ENCODE measurements around the gene TMEM79. TPM values are rescaled to one million over a fixed set of nuclear protein-coding genes. Genes with fewer than 3 reads are reported as not detected.

Gene TMEM79
- total RNA-seq, 1 experiment from 2014 or later, result 9.1 TPM

DNA sequence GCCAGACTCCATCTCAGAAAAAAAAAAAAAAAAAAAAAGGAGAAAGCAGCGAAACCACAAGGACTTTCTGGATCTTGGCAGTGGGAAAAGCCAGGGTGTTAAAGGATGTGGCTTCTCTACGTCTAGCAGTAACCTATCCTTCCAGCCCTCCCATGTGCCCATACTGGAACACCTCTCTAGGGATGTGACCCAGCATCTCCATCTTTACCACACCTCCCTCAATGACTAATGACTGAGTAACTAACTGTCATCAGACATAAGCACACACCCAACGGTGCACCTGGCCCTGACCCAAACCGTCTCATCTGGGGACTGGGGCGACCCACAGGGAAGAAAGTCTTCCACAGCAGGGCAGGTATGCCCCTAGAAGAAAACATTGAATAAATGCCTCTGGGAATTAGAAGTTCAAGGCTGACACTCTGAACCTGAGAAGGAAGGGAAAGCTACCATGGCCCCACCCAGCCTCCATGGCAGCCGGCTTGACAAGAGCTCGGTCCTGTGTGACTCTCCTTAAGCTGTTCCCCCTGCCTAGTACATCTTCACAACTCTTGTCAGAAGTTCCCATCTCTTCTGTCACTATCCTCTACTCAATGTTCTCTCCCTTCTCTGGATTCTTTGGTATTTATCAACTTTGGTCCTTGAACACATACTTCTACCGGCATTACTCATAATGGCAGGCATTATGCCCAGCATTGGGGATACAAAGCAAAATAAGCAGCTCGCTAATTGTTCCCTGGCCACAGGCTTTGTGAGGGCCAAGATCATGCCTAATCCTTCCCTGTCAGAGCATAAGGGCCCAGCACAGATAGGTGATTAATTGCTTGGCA, 21.5 kb upstream of the TMEM79 start:
- no peaks in the 10 kb centered on the region for H3K9me3 ChIP-seq (ENCODE audit: low read depth, low read length, poor library complexity, severe bottlenecking)
- no peak overlapping the region for H3K27ac ChIP-seq (ENCODE audit: low read depth, low read length, poor library complexity, severe bottlenecking)
- BruUV-seq (replicated peaks), result no TSS peak
- CTCF ChIA-PET, result no interaction called here
- DNase-seq (ENCODE audit: low spot score), result no peak
- no peaks in the 10 kb centered on the region for H3K27me3 ChIP-seq (replicated peaks; ENCODE audit: insufficient read depth, low read depth, low read length, poor library complexity)
- POLR2A ChIA-PET (ENCODE audit: low non-redundant PET), result no interaction called here
- no peak overlapping the region for H3K4me3 ChIP-seq (ENCODE audit: low read depth, low read length, poor library complexity, severe bottlenecking)
- intact Hi-C loops (cut with micrococcal nuclease; ENCODE audit: unreplicated experiment), result no loop called here
- TF ChIP-seq, protein P1, sequence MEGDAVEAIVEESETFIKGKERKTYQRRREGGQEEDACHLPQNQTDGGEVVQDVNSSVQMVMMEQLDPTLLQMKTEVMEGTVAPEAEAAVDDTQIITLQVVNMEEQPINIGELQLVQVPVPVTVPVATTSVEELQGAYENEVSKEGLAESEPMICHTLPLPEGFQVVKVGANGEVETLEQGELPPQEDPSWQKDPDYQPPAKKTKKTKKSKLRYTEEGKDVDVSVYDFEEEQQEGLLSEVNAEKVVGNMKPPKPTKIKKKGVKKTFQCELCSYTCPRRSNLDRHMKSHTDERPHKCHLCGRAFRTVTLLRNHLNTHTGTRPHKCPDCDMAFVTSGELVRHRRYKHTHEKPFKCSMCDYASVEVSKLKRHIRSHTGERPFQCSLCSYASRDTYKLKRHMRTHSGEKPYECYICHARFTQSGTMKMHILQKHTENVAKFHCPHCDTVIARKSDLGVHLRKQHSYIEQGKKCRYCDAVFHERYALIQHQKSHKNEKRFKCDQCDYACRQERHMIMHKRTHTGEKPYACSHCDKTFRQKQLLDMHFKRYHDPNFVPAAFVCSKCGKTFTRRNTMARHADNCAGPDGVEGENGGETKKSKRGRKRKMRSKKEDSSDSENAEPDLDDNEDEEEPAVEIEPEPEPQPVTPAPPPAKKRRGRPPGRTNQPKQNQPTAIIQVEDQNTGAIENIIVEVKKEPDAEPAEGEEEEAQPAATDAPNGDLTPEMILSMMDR (conservative IDR thresholded peaks at IDR 0.05; ENCODE audit: low read depth, low read length), result no peak
- no peak for TF ChIP-seq EZH2 (IDR thresholded peaks at IDR 0.05; ENCODE audit: borderline replicate concordance, low read depth, low read length, poor library complexity, severe bottlenecking)
- peaks cover 91% of the 10 kb centered on the region for H3K36me3 ChIP-seq (ENCODE audit: insufficient read depth, low read length, poor library complexity, severe bottlenecking)
- no peaks in the 10 kb centered on the region for H3K4me1 ChIP-seq (ENCODE audit: insufficient read depth, low read length, poor library complexity, severe bottlenecking)

- no TSS peak for BruUV-seq (replicated peaks)
- Histone ChIP-seq H3K27ac (ENCODE audit: low read depth, low read length, poor library complexity, severe bottlenecking) (no peak overlapping the region), H3K4me3 (ENCODE audit: low read depth, low read length, poor library complexity, severe bottlenecking) (no peak overlapping the region), H3K4me1 (ENCODE audit: insufficient read depth, low read length, poor library complexity, severe bottlenecking) (no peaks in the 10 kb centered on the region), H3K9me3 (ENCODE audit: low read depth, low read length, poor library complexity, severe bottlenecking) (no peaks in the 10 kb centered on the region), H3K36me3 (ENCODE audit: insufficient read depth, low read length, poor library complexity, severe bottlenecking) (peaks cover 91% of the 10 kb centered on the region), H3K27me3 (replicated peaks; ENCODE audit: insufficient read depth, low read depth, low read length, poor library complexity) (no peaks in the 10 kb centered on the region)
- CTCF ChIA-PET, result no interaction called here
- intact Hi-C loops (cut with micrococcal nuclease; ENCODE audit: unreplicated experiment), result no loop called here
- no peak for TF ChIP-seq EZH2 (IDR thresholded peaks at IDR 0.05; ENCODE audit: borderline replicate concordance, low read depth, low read length, poor library complexity, severe bottlenecking)
- TF ChIP-seq, protein P1 (conservative IDR thresholded peaks at IDR 0.05; ENCODE audit: low read depth, low read length), result no peak
- no peak for DNase-seq (ENCODE audit: low spot score)
- POLR2A ChIA-PET (ENCODE audit: low non-redundant PET), result no interaction called here
Observed at GRCh38 chr1:156263288-156263655, 20.9 kb upstream of the TMEM79 start.

DNA sequence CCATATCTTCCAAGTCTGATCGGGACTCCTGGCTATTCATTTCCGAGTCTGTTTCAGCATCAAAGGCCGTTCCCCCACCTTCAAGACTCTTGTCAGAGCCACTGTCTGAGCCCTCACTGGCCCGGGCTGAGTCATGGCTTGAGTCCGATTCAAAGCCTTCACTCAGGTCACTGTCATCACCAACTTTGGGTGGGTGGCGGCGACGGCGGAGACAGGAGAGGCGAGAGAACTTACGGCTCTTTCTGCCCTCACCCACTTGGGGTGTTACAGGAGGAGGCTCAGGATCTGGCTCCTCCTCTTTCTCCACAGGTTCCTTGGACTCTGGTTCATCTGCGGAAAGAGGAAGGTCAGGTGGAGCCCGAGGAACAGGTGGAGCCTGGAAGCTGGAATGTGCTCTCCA, 18.1 kb upstream of the TMEM79 start:
- H3K4me1 ChIP-seq (ENCODE audit: insufficient read depth, low read length, poor library complexity, severe bottlenecking), result no peaks in the 10 kb centered on the region
- no peak overlapping the region for H3K27ac ChIP-seq (ENCODE audit: low read depth, low read length, poor library complexity, severe bottlenecking)
- TSS peak; percentile 50 for BruUV-seq (replicated peaks)
- TF ChIP-seq EZH2 (IDR thresholded peaks at IDR 0.05; ENCODE audit: borderline replicate concordance, low read depth, low read length, poor library complexity, severe bottlenecking), result no peak
- TF ChIP-seq, protein P1 (conservative IDR thresholded peaks at IDR 0.05; ENCODE audit: low read depth, low read length), result no peak
- no peaks in the 10 kb centered on the region for H3K9me3 ChIP-seq (ENCODE audit: low read depth, low read length, poor library complexity, severe bottlenecking)
- H3K36me3 ChIP-seq (ENCODE audit: insufficient read depth, low read length, poor library complexity, severe bottlenecking), result peaks cover 85% of the 10 kb centered on the region
- no peak for DNase-seq (ENCODE audit: low spot score)
- intact Hi-C loops (cut with micrococcal nuclease; ENCODE audit: unreplicated experiment), result no loop called here
- no peaks in the 10 kb centered on the region for H3K27me3 ChIP-seq (replicated peaks; ENCODE audit: insufficient read depth, low read depth, low read length, poor library complexity)
- ChIA-PET POLR2A (ENCODE audit: low non-redundant PET) (no interaction called here), CTCF (no interaction called here)
- no peak overlapping the region for H3K4me3 ChIP-seq (ENCODE audit: low read depth, low read length, poor library complexity, severe bottlenecking)

Data from A673 (cell line).